GM18951 (cell line): ENCODE measurements around the gene ADARB2.

Source experiments
- POLR2A ChIP-seq: IDR thresholded peaks from 4 replicates; pipeline ENCODE4 v1.6.1; 2011; ENCODE audit warnings: mild to moderate bottlenecking; ENCODE audit not compliant: insufficient read length, insufficient read depth; ENCODE audit errors: extremely low read depth
- in situ Hi-C: fragments of 300-500 bp; cut with MboI; formaldehyde crosslinking; loops from one replicate; pipeline ENCODE4 v1.12.0; 2022; ENCODE audit warnings: low sequenced_read_pairs, mixed read lengths, inconsistent platforms; ENCODE audit not compliant: unreplicated experiment

ADARB2 gene

DNA sequence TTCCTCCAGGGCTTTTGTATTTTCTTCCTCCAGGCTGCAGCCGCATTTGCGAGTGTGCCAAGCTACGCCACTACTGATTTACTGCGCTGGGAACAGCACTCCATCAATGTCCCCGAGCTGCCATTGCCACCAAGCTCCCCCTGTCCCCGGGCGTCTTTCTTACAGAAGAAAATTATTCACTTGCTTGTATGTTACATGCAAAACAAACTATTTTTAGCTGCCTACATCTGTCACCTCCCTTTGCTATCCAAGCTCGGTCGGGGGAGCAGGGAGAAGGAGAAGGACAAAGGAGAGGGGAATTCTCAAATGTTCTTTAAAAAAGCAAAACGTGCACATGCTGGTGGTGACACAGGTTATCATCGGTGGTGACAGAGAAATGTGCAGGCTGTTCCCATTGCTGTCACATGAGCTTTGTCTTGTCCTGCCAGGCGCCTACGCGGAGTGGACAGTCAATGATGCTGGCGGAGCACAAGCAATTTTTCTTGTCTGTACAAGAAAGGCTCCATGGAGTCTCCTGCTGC, 93.1 kb downstream of the ADARB2 start:
- in situ Hi-C loops: no loop called here
- no peak for TF ChIP-seq POLR2A

DNA sequence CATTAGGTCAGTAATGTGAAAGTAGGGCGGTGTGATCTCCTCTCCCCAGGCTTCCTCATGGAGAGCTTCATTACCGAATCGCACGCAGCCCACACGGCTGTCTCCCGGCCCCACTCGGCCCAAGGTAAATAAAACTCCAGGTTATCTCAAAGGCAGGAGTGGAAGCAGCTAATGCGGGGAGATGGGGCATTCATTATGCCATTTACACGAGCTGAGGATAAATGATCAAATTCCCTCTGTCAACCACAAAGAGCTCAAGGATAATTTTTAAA, 93.5 kb downstream of the ADARB2 start:
- in situ Hi-C loops: no loop called here
- TF ChIP-seq POLR2A: no peak

- in situ Hi-C loops: no loop called here
Measured at GRCh38 chr10:1643161-1643907, 94.0 kb downstream of the ADARB2 start.

DNA sequence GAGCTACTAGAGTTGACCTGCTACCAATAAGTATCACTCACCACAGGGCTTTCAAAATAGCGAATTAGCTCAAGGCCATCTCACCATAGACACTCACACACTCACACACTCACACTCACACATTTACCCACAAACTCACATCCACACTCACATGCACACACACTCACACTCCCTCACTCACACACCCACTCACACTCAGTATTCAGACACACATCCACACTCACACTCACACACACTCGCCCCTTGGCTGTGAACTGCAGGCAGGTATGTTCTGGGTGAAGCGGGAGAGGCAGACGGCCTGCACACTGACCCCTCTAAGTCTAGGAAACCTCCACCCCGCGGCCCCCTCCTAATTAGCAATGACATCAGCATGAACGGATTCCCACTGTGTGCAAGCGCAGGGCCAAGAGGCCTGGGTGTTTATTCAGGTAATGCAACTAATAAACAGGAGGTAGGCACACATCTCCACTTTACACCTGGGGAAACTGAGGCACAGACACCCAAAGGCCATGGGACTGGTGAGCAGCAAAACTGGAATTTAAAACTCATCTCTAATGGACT, 94.6 kb downstream of the ADARB2 start:
- no peak for TF ChIP-seq POLR2A
- in situ Hi-C loops: no loop called here

More at GRCh38 chr10:1643161-1643907, 94.0 kb downstream of the ADARB2 start:
- TF ChIP-seq POLR2A: no peak

DNA sequence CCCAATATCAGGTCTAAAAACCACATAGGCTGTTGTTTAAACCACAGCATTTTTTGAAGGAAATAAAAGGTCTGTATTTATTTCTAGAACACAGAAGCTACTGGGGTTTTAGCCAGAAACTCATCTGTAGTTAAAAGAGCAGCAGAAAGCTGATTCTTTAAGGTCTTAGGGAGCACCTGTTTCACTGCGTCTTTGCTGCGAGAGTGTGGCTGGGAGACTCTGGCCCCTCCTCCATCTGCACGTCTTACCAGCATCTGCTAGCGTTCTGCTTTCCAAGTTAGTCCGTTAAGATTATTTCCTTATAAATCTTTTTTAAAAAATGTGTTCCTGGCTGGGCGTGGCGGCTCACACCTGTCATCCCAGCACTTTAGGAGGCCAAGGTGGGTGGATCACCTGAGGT, 95.9 kb downstream of the ADARB2 start:
- in situ Hi-C loops: no loop called here

DNA sequence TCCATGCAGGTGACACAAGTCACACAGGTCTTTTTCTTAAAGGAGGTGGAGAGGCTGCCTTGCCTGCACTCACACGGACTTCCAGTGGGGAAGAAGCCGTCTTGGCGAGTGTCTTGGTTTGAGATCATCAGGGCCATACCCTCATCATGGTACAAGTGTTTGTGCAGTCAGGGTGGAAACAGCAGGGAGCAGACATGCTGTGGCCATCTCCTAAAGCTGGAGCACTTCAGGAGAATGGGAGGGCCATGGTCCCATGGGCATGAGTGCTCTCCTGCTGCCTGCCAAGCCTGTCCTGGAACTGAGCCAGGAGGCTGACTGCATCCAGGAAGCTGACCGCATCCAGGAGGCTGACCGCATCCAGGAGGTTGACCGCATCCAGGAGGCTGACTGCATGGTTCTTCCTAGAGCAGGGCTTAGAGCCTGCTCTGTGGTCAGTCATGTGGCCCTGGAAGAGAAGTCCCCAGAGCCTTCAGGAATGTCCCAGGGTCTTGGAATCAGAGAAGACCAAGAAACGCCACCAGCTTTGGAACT, 98.4 kb downstream of the ADARB2 start:
- in situ Hi-C loops: no loop called here
- TF ChIP-seq POLR2A: no peak

More for the DNA sequence above, 95.9 kb downstream of the ADARB2 start:
- TF ChIP-seq POLR2A: no peak

- in situ Hi-C loops: no loop called here
Measured at GRCh38 chr10:1635340-1635739, 102.0 kb downstream of the ADARB2 start.

GRCh38 chr10:1634239-1634638, 103.1 kb downstream of the ADARB2 start:
- in situ Hi-C loops: no loop called here
- no peak for TF ChIP-seq POLR2A

More at GRCh38 chr10:1635340-1635739, 102.0 kb downstream of the ADARB2 start:
- no peak for TF ChIP-seq POLR2A

DNA sequence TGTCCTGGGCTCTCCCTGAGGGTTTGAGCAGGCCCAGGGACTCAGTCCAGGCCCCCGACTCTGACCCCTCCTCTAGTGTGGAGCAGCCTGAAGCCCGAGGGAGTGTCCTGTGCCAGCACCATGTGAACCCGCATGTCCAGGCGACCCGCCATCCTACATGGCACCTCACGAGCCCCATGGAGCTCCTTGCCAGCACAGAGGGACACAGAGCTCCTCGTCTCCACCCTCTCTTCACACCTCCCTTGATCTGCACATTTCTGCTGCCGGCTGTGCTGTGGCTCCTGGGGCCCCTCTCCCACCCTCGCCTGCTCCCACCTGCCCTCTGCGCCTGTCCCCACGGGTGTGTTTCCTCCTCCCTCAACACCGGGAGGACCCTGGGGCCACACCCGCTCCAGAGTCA, 103.5 kb downstream of the ADARB2 start:
- in situ Hi-C loops: no loop called here
- TF ChIP-seq POLR2A: no peak

DNA sequence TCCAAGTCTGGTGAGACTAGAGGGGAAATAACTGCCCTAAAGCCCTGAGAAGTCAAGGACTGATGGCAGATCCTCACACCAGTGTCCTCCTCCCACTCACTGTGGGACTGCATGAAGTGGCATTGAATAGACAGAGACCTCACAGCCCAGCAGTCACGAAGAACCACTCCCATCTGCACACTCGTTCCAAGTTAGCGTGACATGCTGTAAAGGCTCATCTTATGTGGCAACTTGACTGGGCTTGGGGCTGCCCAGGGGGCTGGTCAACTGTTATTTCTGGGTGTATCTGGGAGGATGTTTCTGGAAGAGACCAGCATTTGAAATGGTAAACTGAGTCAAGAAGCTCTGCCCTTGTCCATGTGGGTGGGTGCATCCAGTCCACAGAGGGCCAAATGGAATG, 104.7 kb downstream of the ADARB2 start:
- in situ Hi-C loops: no loop called here
- TF ChIP-seq POLR2A: no peak

DNA sequence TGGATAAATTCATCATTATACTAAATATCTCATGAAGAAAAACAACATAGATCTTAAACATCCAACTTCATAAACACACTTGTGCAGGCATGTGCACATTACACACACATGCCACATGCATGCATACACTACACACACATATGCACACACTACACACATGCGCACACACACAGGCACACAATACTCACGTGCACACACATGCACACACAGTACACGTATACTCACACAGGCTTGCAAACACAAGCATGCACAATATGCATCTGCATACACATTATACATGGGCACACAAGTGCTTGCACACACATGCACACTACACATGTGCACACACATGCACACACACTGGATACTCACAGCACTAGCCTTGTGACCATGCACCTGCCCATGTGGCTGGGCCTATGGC, 105.2 kb downstream of the ADARB2 start:
- in situ Hi-C loops: no loop called here
- TF ChIP-seq POLR2A: no peak

- in situ Hi-C loops: no loop called here
- TF ChIP-seq POLR2A: no peak
Measured at GRCh38 chr10:1631282-1631681, 106.0 kb downstream of the ADARB2 start.

GRCh38 chr10:1630304-1630703, 107.0 kb downstream of the ADARB2 start:
- TF ChIP-seq POLR2A: no peak
- in situ Hi-C loops: no loop called here

DNA sequence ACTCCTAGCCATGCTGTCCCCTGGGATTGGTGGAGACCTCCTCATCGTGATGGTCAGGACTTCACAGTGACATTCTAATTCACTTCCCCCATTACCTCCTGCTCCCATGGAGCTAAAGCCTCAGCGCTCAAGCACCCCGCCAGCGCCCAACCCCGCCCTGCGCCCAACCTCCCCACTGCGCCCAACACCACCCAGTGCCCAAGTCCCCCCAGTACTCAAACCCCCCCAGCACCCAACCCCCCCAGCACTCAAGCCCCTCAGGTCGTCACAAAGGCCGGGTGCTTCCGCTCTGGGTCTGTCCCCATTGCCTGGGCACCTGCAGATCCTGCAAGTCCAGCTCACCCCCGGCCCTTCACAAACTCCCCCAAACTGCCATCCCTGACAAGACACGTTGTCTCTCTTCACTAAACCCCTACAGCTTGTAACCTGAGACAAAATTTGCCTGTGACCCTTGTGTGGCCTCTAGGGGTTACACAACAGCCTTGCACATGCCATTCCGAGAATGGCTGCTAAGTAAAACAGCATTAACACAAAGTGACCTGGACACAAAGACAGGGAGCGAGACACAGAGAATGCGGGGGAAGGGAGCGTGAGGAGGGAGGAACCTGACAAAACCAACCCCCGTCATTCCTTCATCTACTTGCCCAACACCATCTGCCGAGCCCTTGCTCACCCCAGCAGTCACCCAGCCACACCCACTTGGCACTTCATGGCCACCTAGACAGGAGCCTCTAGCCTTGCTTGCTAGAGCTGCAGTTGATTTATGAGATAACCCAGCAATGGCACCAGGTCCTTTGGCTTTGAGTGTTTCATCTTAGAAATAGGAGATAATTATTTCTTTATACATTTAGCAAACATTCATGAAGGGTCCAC, 107.8 kb downstream of the ADARB2 start:
- in situ Hi-C loops: no loop called here
- no peak for TF ChIP-seq POLR2A

- in situ Hi-C loops: no loop called here
- TF ChIP-seq POLR2A: no peak
Measured at GRCh38 chr10:1628757-1629156, 108.6 kb downstream of the ADARB2 start.
